ENCODE data around the gene PDE4D.

- TF ChIP-seq CTCF (IDR thresholded peaks at IDR 0.05) (no peak), POLR2AphosphoS5 (IDR thresholded peaks at IDR 0.05) (no peak), POLR2A (IDR thresholded peaks at IDR 0.05) (no peak), EP300 (IDR thresholded peaks at IDR 0.05) (no peak)
Observed at GRCh38 chr5:59538750-59539121, 354.8 kb downstream of the PDE4D start.
